ENCODE measurements around the gene MLLT10. TPM values are rescaled to one million over a fixed set of nuclear protein-coding genes. Genes with fewer than 3 reads are reported as not detected.

Gene MLLT10
- total and polyA plus RNA-seq, 4 donors, result 20.6 to 97.8 (median 35.7) TPM

DNA sequence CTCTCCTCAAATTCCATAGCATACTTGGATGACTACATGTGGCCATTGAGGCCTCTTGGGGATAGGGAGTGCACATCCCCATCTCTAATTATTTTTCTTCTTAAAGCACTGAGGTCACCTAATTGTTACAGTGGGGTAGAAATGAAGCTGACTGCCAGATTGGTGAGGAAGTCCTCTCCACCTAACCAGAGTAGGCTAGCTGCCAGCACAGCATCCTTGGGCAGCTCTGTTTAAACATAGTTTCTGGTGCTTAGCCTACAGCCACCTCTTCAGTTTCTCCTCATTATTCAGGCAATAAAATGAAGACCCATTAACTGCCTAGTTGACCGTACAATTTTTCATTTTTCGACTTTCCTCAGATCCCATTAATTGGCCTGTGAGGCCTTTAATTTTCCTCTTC is 104.6 kb downstream of the MLLT10 start:
- Histone ChIP-seq H3K4me3 (no peak overlapping the region), H3K27ac (ENCODE audit: low read depth in 1 of 2, low read length in 1 of 2) (no peak overlapping the region), H3K36me3 (ENCODE audit: control insufficient read depth in 4 of 4, insufficient read depth in 4 of 4, low read length in 4 of 4) (peaks cover 0 to 10% (median 0%) of the 10 kb centered on the region in 4 donors), H3K4me1 (ENCODE audit: control insufficient read depth in 5 of 5, insufficient read depth in 5 of 5, low read length in 5 of 5) (peaks cover 0 to 4% (median 1%) of the 10 kb centered on the region in 5 donors), H3K9ac (ENCODE audit: insufficient read depth in 1 of 2, low read length in 2 of 2) (no peak overlapping the region), H3K27me3 (ENCODE audit: control insufficient read depth in 3 of 3, insufficient read depth in 3 of 3, low read length in 2 of 3) (no peaks in the 10 kb centered on the region), H3K9me3 (ENCODE audit: control insufficient read depth in 4 of 4, insufficient read depth in 3 of 4, low read length in 3 of 4) (no peaks in the 10 kb centered on the region)
- DNase-seq (no peak), ATAC-seq (ENCODE audit: insufficient read depth, low FRiP score) (no peak)
- TF ChIP-seq, protein P1, sequence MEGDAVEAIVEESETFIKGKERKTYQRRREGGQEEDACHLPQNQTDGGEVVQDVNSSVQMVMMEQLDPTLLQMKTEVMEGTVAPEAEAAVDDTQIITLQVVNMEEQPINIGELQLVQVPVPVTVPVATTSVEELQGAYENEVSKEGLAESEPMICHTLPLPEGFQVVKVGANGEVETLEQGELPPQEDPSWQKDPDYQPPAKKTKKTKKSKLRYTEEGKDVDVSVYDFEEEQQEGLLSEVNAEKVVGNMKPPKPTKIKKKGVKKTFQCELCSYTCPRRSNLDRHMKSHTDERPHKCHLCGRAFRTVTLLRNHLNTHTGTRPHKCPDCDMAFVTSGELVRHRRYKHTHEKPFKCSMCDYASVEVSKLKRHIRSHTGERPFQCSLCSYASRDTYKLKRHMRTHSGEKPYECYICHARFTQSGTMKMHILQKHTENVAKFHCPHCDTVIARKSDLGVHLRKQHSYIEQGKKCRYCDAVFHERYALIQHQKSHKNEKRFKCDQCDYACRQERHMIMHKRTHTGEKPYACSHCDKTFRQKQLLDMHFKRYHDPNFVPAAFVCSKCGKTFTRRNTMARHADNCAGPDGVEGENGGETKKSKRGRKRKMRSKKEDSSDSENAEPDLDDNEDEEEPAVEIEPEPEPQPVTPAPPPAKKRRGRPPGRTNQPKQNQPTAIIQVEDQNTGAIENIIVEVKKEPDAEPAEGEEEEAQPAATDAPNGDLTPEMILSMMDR (IDR thresholded peaks at IDR 0.05; ENCODE audit: control extremely low read depth, extremely low read depth), result no peak
- 84 to 92% methylated on average over 2 of the region's 2 CpGs for WGBS, 2 donors

- H3K27ac ChIP-seq (ENCODE audit: low read depth in 1 of 2, low read length in 1 of 2), result no peak overlapping the region
- peaks cover 0 to 5% (median 0%) of the 10 kb centered on the region in 5 donors for H3K4me1 ChIP-seq (ENCODE audit: control insufficient read depth in 5 of 5, insufficient read depth in 5 of 5, low read length in 5 of 5)
- H3K36me3 ChIP-seq (ENCODE audit: control insufficient read depth in 4 of 4, insufficient read depth in 4 of 4, low read length in 4 of 4), result peaks cover 0 to 10% (median 3%) of the 10 kb centered on the region in 4 donors
- H3K27me3 ChIP-seq (ENCODE audit: control insufficient read depth in 3 of 3, insufficient read depth in 3 of 3, low read length in 2 of 3), result no peaks in the 10 kb centered on the region
- H3K4me3 ChIP-seq, result no peak overlapping the region
- ATAC-seq (ENCODE audit: insufficient read depth, low FRiP score) (no peak), DNase-seq (no peak)
- no peaks in the 10 kb centered on the region for H3K9me3 ChIP-seq (ENCODE audit: control insufficient read depth in 4 of 4, insufficient read depth in 3 of 4, low read length in 3 of 4)
- no peak overlapping the region for H3K9ac ChIP-seq (ENCODE audit: insufficient read depth in 1 of 2, low read length in 2 of 2)
- TF ChIP-seq, protein P1 (IDR thresholded peaks at IDR 0.05; ENCODE audit: control extremely low read depth, extremely low read depth), result no peak
These were observed 114.0 kb downstream of the MLLT10 start for GRCh38 chr10:21648040-21648439.

DNA sequence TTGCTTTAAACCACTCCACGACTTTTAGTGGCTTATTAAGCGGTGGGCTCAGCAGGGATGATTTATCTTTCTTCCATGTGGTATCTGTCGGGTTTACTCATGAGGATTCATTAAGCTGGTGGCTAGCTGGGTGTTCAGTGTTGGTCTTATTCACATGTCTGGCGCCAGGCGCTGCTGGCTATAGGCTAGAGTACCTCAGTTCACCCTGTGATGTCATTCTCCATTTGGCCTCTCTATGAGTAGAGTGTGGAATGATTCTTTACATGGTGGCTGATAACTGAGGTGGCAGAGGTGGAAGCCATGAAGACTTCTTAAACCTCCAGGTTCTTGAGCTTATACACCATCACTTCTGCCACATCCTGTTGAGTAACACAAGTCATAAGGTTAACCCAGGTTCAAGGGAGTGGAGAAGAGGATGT is 115.4 kb downstream of the MLLT10 start:
- Histone ChIP-seq H3K9ac (ENCODE audit: insufficient read depth in 1 of 2, low read length in 2 of 2) (no peak overlapping the region), H3K4me3 (no peak overlapping the region), H3K36me3 (ENCODE audit: control insufficient read depth in 4 of 4, insufficient read depth in 4 of 4, low read length in 4 of 4) (peaks cover 0 to 14% (median 4%) of the 10 kb centered on the region in 4 donors), H3K27ac (ENCODE audit: low read depth in 1 of 2, low read length in 1 of 2) (no peak overlapping the region), H3K27me3 (ENCODE audit: control insufficient read depth in 3 of 3, insufficient read depth in 3 of 3, low read length in 2 of 3) (no peaks in the 10 kb centered on the region), H3K9me3 (ENCODE audit: control insufficient read depth in 4 of 4, insufficient read depth in 3 of 4, low read length in 3 of 4) (no peaks in the 10 kb centered on the region), H3K4me1 (ENCODE audit: control insufficient read depth in 5 of 5, insufficient read depth in 5 of 5, low read length in 5 of 5) (peaks cover 0 to 3% (median 0%) of the 10 kb centered on the region in 5 donors)
- DNase-seq (no peak), ATAC-seq (ENCODE audit: insufficient read depth, low FRiP score) (no peak)
- 97 to 98% methylated on average over 5 of the region's 5 CpGs for WGBS, 2 donors
- TF ChIP-seq, protein P1 (IDR thresholded peaks at IDR 0.05; ENCODE audit: control extremely low read depth, extremely low read depth), result no peak

DNA sequence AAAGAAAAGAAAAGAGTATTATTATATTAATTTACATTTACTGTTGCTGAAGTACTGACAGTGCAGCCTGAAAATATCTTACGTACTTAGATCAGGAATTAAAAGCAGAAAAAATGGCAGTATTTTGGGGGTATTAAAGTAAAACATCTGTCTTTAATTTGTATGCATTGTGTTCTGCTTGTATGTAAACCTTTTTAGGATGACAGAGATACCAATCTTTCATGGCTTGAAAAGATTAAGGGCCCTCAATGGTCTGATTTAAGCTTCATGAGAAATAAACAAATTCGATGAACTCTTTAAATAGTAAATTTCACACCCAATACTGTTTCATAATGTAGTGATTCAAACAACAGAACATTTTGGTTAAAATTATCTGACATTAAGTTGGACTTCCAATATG is 116.3 kb downstream of the MLLT10 start:
- Histone ChIP-seq H3K9me3 (ENCODE audit: control insufficient read depth in 4 of 4, insufficient read depth in 3 of 4, low read length in 3 of 4) (no peaks in the 10 kb centered on the region), H3K4me1 (ENCODE audit: control insufficient read depth in 5 of 5, insufficient read depth in 5 of 5, low read length in 5 of 5) (peaks cover 0 to 10% (median 0%) of the 10 kb centered on the region in 5 donors), H3K27me3 (ENCODE audit: control insufficient read depth in 3 of 3, insufficient read depth in 3 of 3, low read length in 2 of 3) (no peaks in the 10 kb centered on the region), H3K4me3 (no peak overlapping the region), H3K36me3 (ENCODE audit: control insufficient read depth in 4 of 4, insufficient read depth in 4 of 4, low read length in 4 of 4) (peaks cover 0 to 14% (median 4%) of the 10 kb centered on the region in 4 donors), H3K9ac (ENCODE audit: insufficient read depth in 1 of 2, low read length in 2 of 2) (no peak overlapping the region), H3K27ac (ENCODE audit: low read depth in 1 of 2, low read length in 1 of 2) (no peak overlapping the region)
- TF ChIP-seq, protein P1 (IDR thresholded peaks at IDR 0.05; ENCODE audit: control extremely low read depth, extremely low read depth), result no peak
- WGBS, 2 donors, result 77 to 89% methylated on average over 2 of the region's 2 CpGs
- DNase-seq (no peak), ATAC-seq (ENCODE audit: insufficient read depth, low FRiP score) (no peak)

All from lung (tissue), 12 donors.